ES-I3 (cell line): ENCODE data around the gene KIAA0513.

ENCODE experiments used
- H3K36me3 ChIP-seq: 2 replicates; pipeline ENCODE4 v1.6.1; 2013; ENCODE audit warnings: mild to moderate bottlenecking, low read length, control low read depth, moderate library complexity; ENCODE audit not compliant: insufficient read depth
- H3K4me1 ChIP-seq: 2 replicates; pipeline ENCODE4 v1.6.1; 2013; ENCODE audit warnings: mild to moderate bottlenecking, control low read depth, low read length; ENCODE audit not compliant: insufficient read depth
- H3K9ac ChIP-seq: 2 replicates; pipeline ENCODE4 v1.6.1; 2013; ENCODE audit warnings: low read depth, mild to moderate bottlenecking, low read length, moderate library complexity
- H3K9me3 ChIP-seq: 2 replicates; pipeline ENCODE4 v1.6.1; 2013; ENCODE audit warnings: mild to moderate bottlenecking, low read length, moderate library complexity; ENCODE audit not compliant: control insufficient read depth, insufficient read depth

KIAA0513 gene

DNA sequence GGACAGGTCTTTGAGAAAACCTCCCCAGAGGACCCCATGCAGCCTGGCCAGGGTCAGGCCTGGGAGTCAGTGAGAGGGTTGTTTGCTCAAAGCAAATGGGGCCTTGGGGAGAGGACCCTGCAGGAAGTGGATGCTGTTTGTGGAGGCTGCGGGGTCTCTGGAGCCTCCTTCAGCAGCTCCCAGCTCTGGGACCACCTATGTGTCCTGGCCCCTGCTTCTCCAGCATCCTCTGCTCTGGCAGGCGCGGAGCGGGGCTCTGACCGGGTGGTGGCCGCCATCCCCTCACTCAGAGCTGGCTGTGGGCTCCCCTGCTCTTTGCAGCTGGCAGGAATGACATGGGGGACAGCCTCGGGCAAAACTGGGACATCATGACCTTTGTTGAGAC lies 114.5 kb downstream of the KIAA0513 start:
- Histone ChIP-seq H3K4me1 (no peaks in the 10 kb centered on the region; the same call in 1 of the 2 replicates), H3K9ac (no peak overlapping the region), H3K36me3 (no peaks in the 10 kb centered on the region), H3K9me3 (no peaks in the 10 kb centered on the region; the same call in 1 of the 2 replicates)

DNA sequence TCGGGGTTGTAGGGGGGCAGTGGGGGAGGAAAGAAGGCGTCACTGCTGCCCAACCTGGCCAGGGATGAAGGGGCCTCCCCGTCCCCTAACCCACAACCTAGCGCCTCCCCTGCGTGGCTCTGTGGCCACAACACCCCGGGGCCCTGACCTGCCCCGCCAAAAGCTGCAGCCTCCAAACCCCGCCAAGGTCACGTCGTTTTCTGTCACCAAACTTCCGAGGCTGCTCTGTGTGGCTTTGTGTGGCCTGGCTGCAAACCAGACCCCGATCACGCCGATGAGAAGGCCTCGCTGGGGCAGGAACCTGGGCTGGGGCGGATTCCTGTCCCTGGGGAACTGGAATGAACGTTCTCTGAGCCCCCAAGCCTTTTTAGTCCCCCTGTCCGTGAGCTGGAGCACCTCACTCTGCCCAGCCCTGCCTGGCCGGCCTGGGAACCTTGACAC lies 115.2 kb downstream of the KIAA0513 start:
- H3K4me1 ChIP-seq, result no peaks in the 10 kb centered on the region; the same call in 1 of the 2 replicates

More for the DNA sequence above, 115.2 kb downstream of the KIAA0513 start:
- Histone ChIP-seq H3K9me3 (no peaks in the 10 kb centered on the region; the same call in 1 of the 2 replicates), H3K36me3 (no peaks in the 10 kb centered on the region), H3K9ac (no peak overlapping the region)
